Glomerular visceral epithelial cell (primary cell): ENCODE data around the gene GAL.

Experiments used
- DNase-seq: peaks from one replicate; pipeline ENCODE4 v3.0.0-alpha.2; 2016; ENCODE audit errors: extremely low spot score

The GAL gene

DNA sequence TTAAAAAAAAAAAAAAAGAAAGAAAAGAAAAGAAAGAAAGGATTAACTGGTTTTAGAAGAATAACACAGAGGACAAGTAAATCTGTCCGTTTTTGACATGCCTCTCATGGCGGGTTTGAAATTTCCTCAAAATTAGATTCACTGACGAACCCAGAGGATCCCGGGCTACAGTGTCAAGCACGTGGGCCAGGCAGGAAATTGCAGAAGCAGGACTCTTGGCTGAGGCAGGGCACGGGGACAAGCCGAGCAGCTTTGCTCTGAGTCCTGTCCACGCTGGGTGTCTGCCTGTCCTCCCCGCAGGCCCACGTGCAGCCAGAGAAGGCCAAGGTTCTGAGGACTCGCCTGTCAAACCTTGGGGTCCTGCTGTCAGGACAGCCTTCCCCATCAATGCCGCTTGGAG, 24.7 kb downstream of the GAL start:
- DNase-seq = no peak

GRCh38 chr11:68710409-68710808, 26.1 kb downstream of the GAL start:
- no peak for DNase-seq

DNA sequence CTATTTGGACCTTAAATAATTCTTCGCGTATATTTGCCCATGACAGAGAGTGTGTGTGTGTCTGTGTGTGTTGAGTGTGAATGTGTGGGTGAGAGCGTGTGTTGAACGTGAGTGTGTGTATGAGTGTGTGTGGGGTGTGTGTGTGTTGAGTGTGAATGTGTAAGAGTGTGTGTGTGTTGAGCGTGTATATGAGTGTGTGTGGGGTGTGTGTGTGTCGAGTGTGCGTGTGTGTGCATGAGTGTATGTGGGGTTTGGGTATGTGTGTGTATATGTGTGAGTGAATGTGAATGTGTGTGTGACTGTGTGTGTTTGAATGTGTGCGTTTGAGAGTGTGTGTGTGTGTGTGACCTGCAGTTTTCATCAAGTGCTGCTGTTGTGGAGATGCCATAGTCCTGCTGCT, 26.8 kb downstream of the GAL start:
- DNase-seq = no peak

GRCh38 chr11:68714060-68714856, 29.9 kb downstream of the GAL start:
- no peak for DNase-seq

DNA sequence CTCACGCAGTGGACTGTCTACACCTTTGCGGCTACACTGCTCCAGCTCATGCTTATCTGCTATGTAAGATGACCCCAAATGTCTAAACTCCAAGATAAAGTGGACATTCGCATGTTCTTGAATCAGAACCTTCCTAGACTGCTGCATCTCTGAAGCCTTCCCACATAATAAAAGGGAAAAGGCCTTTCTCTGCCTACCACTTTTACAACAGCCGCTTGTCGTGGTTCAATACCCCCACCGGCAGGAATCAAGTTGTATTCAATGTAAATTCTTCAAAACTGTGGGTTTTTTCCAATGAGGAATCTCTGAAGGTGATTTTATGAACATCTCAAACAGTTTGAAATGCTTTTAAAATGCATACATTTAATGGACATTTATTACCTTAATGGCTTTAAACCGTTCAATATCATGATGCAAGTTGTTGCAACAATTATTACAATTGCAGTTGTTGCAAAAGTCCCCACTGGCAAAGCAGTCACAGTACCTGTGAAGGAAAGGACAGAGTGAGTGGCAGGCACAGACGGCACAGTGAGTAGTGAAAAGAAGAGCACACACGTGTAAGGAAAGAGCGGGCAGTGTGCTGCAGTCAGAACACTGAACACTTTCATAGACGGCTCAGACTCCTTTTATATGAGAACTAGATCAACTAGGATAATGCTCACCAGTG, 31.2 kb downstream of the GAL start:
- no peak for DNase-seq

- no peak for DNase-seq
These were observed 36.7 kb downstream of the GAL start for GRCh38 chr11:68721075-68721474.

- DNase-seq = no peak
These were observed 37.8 kb downstream of the GAL start for GRCh38 chr11:68722143-68722542.

- DNase-seq = no peak
These were observed 39.9 kb downstream of the GAL start for GRCh38 chr11:68724293-68724692.

DNA sequence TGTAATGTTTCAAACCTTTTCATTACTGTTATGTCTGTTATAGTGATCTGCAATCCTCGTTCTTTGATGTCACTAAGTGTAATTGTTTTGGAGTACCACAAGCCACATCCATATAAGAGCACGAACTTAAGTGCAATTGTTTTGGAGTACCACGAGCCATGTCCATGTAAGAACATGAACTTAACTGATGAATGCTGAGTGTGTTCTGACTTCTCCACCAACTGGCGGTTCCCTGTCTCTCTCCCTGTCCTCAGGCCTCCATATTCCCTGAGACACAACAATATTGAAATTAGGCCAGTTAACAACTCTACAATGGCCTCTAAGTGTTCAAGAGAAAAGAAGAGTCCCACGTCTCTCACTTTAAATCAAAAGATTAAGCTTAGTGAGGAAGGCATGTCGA, 43.4 kb downstream of the GAL start:
- no peak for DNase-seq

DNA sequence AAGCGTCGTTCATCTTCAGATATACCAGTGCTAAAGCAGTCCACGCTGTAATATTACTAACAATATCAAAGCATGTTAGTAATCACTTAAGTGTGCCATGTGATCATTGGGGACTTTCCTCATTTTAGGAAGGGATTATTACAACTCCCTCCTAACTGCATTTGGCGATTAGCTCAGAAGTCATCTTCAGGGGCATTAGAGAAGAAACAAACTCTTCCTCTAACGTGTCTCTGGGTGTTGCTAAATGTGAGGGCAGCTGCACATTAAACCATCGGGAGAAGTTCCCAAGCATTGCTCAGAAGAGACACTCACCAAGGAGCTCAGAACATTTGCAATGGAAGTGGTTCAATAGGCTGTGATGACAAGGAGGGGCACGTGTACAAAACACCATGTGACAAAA, 49.8 kb downstream of the GAL start:
- no peak for DNase-seq

DNA sequence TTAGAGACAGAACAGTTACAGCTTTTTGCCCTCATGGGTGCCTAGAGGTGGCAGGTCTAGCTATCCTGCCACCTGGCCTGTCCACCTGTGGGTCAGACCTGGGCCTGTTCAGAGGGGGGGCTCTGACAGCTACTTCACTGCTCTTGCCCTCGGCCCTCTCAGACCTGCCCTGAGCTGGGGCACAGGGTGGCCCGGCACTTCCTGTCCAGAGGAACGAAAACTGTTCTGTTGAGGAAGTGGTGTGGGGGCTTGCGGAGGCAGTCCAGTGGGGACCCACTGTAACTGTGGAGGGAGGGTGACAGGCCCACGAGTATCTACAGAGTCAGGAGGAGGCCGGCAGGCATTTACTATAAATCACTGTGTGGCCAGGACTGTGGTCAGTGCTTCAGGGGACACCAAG, 50.8 kb downstream of the GAL start:
- DNase-seq = no peak

DNA sequence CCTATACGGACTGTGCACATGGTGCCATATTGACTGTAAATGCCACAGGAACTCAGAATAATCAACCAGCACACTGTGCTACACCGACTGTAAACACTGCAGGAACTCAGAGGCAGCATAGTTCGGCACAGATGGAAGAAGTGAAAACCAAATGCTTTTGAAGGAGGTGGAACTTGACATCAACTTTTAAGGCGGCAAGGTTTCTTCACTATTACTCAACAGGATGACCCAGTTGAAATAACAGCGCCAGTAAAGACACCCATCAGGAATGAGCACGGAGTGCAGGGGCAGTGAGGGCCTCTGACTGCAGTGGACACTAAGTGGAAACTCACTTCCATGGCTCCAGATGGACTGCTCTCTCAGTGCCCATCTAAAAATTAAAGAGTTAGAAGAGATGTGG, 51.3 kb downstream of the GAL start:
- DNase-seq = no peak
